HepG2 (cell line): ENCODE results near the gene RBCK1. TPM values are rescaled to one million over a fixed set of nuclear protein-coding genes. Genes with fewer than 3 reads are reported as not detected.

Source experiments
- AGO2 ChIP-seq: fragments of 200-400 bp; formaldehyde crosslinking; optimal IDR thresholded peaks from 2 replicates; pipeline ENCODE3; 2017; ENCODE audit warnings: mild to moderate bottlenecking, low read depth, low read length, moderate library complexity
- CAMTA2 ChIP-seq: sonication (generic); formaldehyde crosslinking; IDR thresholded peaks from 2 replicates; pipeline ENCODE4 v1.4.0; 2020; ENCODE audit warnings: mild to moderate bottlenecking, missing genetic modification reagents, borderline replicate concordance
- DPF2 ChIP-seq: sonication (generic); formaldehyde crosslinking; IDR thresholded peaks from 2 replicates; pipeline ENCODE4 v1.4.0; 2020; ENCODE audit warnings: mild to moderate bottlenecking, low read depth, missing genetic modification reagents, borderline replicate concordance
- FOXC1 ChIP-seq: sonication (generic); formaldehyde crosslinking; IDR thresholded peaks from 2 replicates; pipeline ENCODE4 v1.8.0; 2022; ENCODE audit warnings: mild to moderate bottlenecking, missing genetic modification reagents, borderline replicate concordance
- HINFP ChIP-seq: sonication (generic); formaldehyde crosslinking; IDR thresholded peaks from 2 replicates; pipeline ENCODE4 v1.4.0; 2020; ENCODE audit warnings: low read depth, mild to moderate bottlenecking, missing genetic modification reagents
- NFIB ChIP-seq: sonication (generic); formaldehyde crosslinking; IDR thresholded peaks from 2 replicates; pipeline ENCODE4 v1.9.0; 2021; ENCODE audit warnings: missing genetic modification reagents, mild to moderate bottlenecking, borderline replicate concordance
- NR1H2 ChIP-seq: sonication (generic); formaldehyde crosslinking; IDR thresholded peaks from 2 replicates; pipeline ENCODE4 v1.8.1; 2022; ENCODE audit warnings: low read depth, missing genetic modification reagents, borderline replicate concordance
- RBM22 ChIP-seq: fragments of 200-400 bp; formaldehyde crosslinking; optimal IDR thresholded peaks from 2 replicates; pipeline ENCODE3; 2017; ENCODE audit warnings: mild to moderate bottlenecking, low read length, moderate library complexity
- TBX2 ChIP-seq: sonication (generic); formaldehyde crosslinking; IDR thresholded peaks from 2 replicates; pipeline ENCODE4 v1.5.0; 2020; ENCODE audit warnings: missing genetic modification reagents, mild to moderate bottlenecking, borderline replicate concordance
- TEAD3 ChIP-seq: optimal IDR thresholded peaks from 2 replicates; pipeline ENCODE3; 2016; ENCODE audit warnings: borderline replicate concordance
- ZHX1 ChIP-seq: sonication (generic); formaldehyde crosslinking; IDR thresholded peaks from 2 replicates; pipeline ENCODE4 v1.8.1; 2022; ENCODE audit warnings: low read depth, mild to moderate bottlenecking, missing genetic modification reagents
- ZNF136 ChIP-seq: sonication (generic); formaldehyde crosslinking; IDR thresholded peaks from 2 replicates; pipeline ENCODE4 v1.8.1; 2022; ENCODE audit warnings: low read depth, mild to moderate bottlenecking, moderate library complexity, missing genetic modification reagents
- ZNF251 ChIP-seq: sonication (generic); formaldehyde crosslinking; IDR thresholded peaks from 2 replicates; pipeline ENCODE4 v1.9.0; 2021; ENCODE audit warnings: mild to moderate bottlenecking, missing genetic modification reagents
- ZNF333 ChIP-seq: sonication (generic); formaldehyde crosslinking; IDR thresholded peaks from 2 replicates; pipeline ENCODE4 v1.4.0; 2020; ENCODE audit warnings: mild to moderate bottlenecking, missing genetic modification reagents, borderline replicate concordance
- ZNF33A ChIP-seq: sonication (generic); formaldehyde crosslinking; IDR thresholded peaks from 2 replicates; pipeline ENCODE4 v1.5.1; 2020; ENCODE audit warnings: missing genetic modification reagents, mild to moderate bottlenecking, moderate library complexity, borderline replicate concordance
- ZNF543 ChIP-seq: sonication (generic); formaldehyde crosslinking; IDR thresholded peaks from 2 replicates; pipeline ENCODE4 v1.4.0; 2020; ENCODE audit warnings: mild to moderate bottlenecking, missing genetic modification reagents
- ZNF552 ChIP-seq: sonication (generic); formaldehyde crosslinking; IDR thresholded peaks from 2 replicates; pipeline ENCODE4 v1.9.0; 2022; ENCODE audit warnings: missing genetic modification reagents, mild to moderate bottlenecking, borderline replicate concordance
- ZNF567 ChIP-seq: sonication (generic); formaldehyde crosslinking; IDR thresholded peaks from 2 replicates; pipeline ENCODE4 v1.8.1; 2023; ENCODE audit warnings: mild to moderate bottlenecking, missing genetic modification reagents, borderline replicate concordance
- ZNF580 ChIP-seq: IDR thresholded peaks from 2 replicates; pipeline ENCODE4 v1.6.1; 2016; ENCODE audit warnings: low read depth, borderline replicate concordance
- ZNF724P ChIP-seq: sonication (generic); formaldehyde crosslinking; IDR thresholded peaks from 2 replicates; pipeline ENCODE4 v1.8.0; 2022; ENCODE audit warnings: missing genetic modification reagents, borderline replicate concordance
- ZNF770 ChIP-seq: sonication (generic); formaldehyde crosslinking; IDR thresholded peaks from 2 replicates; pipeline ENCODE4 v1.5.0; 2020; ENCODE audit warnings: mild to moderate bottlenecking, missing genetic modification reagents
- ZNF781 ChIP-seq: sonication (generic); formaldehyde crosslinking; IDR thresholded peaks from 2 replicates; pipeline ENCODE4 v1.5.1; 2020; ENCODE audit warnings: borderline replicate concordance, mild to moderate bottlenecking, missing genetic modification reagents; ENCODE audit errors: not compliant biosample characterization
- polyA plus RNA-seq, 8 experiments: library from polyadenylated mRNA; depleted of rRNA in 3 of 8; stranded (reverse) in 7 of 8; unstranded in 1 of 8; fragments of >200 nt; fragmentation: Illumina TruSeq in 4 of 8; extraction: Trizol in 4 of 8; gene quantifications; 2 replicates each; pipeline versions ENCODE4 v1.2.1 to v1.2.3, GENCODE V29; 2011 to 2016; ENCODE audit warnings: low read depth in 4 of 8, missing spikeins in 1 of 8, mixed read lengths in 1 of 8; ENCODE audit not compliant: insufficient read depth in 1 of 8
- total RNA-seq, 5 experiments: library from RNA; depleted of rRNA; stranded (reverse); fragments of >200 nt; fragmentation: Illumina TruSeq; extraction: Trizol; gene quantifications; 2 replicates each; pipeline ENCODE4 v1.2.3, GENCODE V29; 2016; ENCODE audit warnings: low read depth in 1 of 5

Gene RBCK1
- total and polyA plus RNA-seq, 2 of the 13 experiments (the other 11 are each of a cell fraction or from before 2014, with no cell fraction given), result 149 to 215 TPM

- TF ChIP-seq ZNF770 (CRISPR knock-in tag), result no peak
- peak; percentile 55; the same call in 1 of the 2 replicates for TF ChIP-seq ZNF567 (CRISPR knock-in tag)
- TF ChIP-seq RBM22, result peak; percentile 6
- 0 out of 2 replicates have a peak, but pooled peaks have one; percentile 6 for TF ChIP-seq FOXC1 (CRISPR knock-in tag)
- no peak for TF ChIP-seq ZNF781
- peak; percentile 48 for TF ChIP-seq TEAD3 (CRISPR knock-in tag)
- TF ChIP-seq ZNF33A (CRISPR knock-in tag), result no peak
- TF ChIP-seq TBX2 (CRISPR knock-in tag), result peak; percentile 37; the same call in 1 of the 2 replicates
- 0 out of 2 replicates have a peak, but pooled peaks have one; percentile 18 for TF ChIP-seq ZNF724P (CRISPR knock-in tag)
- TF ChIP-seq NFIB, result no peak
- no peak for TF ChIP-seq DPF2
- no peak for TF ChIP-seq ZNF580 (CRISPR knock-in tag)
- 0 out of 2 replicates have a peak, but pooled peaks have one; percentile 43 for TF ChIP-seq NR1H2
- 0 out of 2 replicates have a peak, but pooled peaks have one; percentile 2 for TF ChIP-seq ZHX1 (CRISPR knock-in tag)
- peak; percentile 95 for TF ChIP-seq AGO2
- 0 out of 2 replicates have a peak, but pooled peaks have one; percentile 25 for TF ChIP-seq ZNF543 (CRISPR knock-in tag)
- 0 out of 2 replicates have a peak, but pooled peaks have one; percentile 23 for TF ChIP-seq HINFP (CRISPR knock-in tag)
- no peak for TF ChIP-seq ZNF251
- peak; percentile 41; the same call in 1 of the 2 replicates for TF ChIP-seq ZNF552 (CRISPR knock-in tag)
- 0 out of 2 replicates have a peak, but pooled peaks have one; percentile 40 for TF ChIP-seq CAMTA2
- TF ChIP-seq ZNF333, result 0 out of 2 replicates have a peak, but pooled peaks have one; percentile 46
- TF ChIP-seq ZNF136 (CRISPR knock-in tag), result no peak
Measured at GRCh38 chr20:432677-433299, 24.7 kb downstream of the RBCK1 start (continued).
